ENCODE data around the gene SYNGAP1. TPM values are rescaled to one million over a fixed set of nuclear protein-coding genes. Genes with fewer than 3 reads are reported as not detected.

SYNGAP1 gene
- total and polyA plus RNA-seq, 2 experiments from 2014 or later, result 13.9 to 45.0 TPM

- no peak for ATAC-seq
- no peak for TF ChIP-seq CREB1 (CRISPR knock-in tag; IDR thresholded peaks at IDR 0.05; ENCODE audit: low read depth)
- no peak for TF ChIP-seq EZH2 (IDR thresholded peaks at IDR 0.05; ENCODE audit: low read depth, unreplicated experiment)
- no peak for TF ChIP-seq ZNF462 (CRISPR knock-in tag; IDR thresholded peaks at IDR 0.05)
- Mint-ChIP-seq H3K9me3 (no peaks in the 10 kb centered on the region), H3K36me3 (ENCODE audit: low read depth) (peaks cover 56% of the 10 kb centered on the region), H3K4me1 (peaks cover 58% of the 10 kb centered on the region), H3K4me3 (peak overlapping the region; percentile 99), H3K27me3 (ENCODE audit: insufficient read depth, low read depth, poor library complexity) (peaks cover 31% of the 10 kb centered on the region), H3K27ac (peak overlapping the region; percentile 54)
- no peaks in the 10 kb centered on the region for H3K27me3 ChIP-seq (ENCODE audit: insufficient read depth)
- peaks cover 48% of the 10 kb centered on the region for H3K79me2 ChIP-seq (replicated peaks; ENCODE audit: insufficient read depth)
- DNase-seq (ENCODE audit: low spot score), result no peak
- H3K27ac ChIP-seq (ENCODE audit: low read depth), result no peak overlapping the region
- H4K20me1 ChIP-seq (replicated peaks; ENCODE audit: insufficient read depth), result peaks cover 22% of the 10 kb centered on the region
- peak overlapping the region; percentile 98; the same call in 1 of the 2 replicates for H3K4me3 ChIP-seq
- peaks cover 26% of the 10 kb centered on the region for H3F3A ChIP-seq (replicated peaks; ENCODE audit: low read depth)
- H3K4me2 ChIP-seq, result peak overlapping the region; percentile 99
- H3K36me3 ChIP-seq (ENCODE audit: insufficient read depth), result peaks cover 14% of the 10 kb centered on the region; the same call in 1 of the 2 replicates
- no peaks in the 10 kb centered on the region for H3K9me2 ChIP-seq (ENCODE audit: insufficient read depth)
- H2AFZ ChIP-seq, result no peak overlapping the region
- H3K4me1 ChIP-seq (ENCODE audit: insufficient read depth), result peaks cover 44% of the 10 kb centered on the region
These were observed 4.0 kb upstream of the SYNGAP1 start for GRCh38 chr6:33415831-33416230.

DNA sequence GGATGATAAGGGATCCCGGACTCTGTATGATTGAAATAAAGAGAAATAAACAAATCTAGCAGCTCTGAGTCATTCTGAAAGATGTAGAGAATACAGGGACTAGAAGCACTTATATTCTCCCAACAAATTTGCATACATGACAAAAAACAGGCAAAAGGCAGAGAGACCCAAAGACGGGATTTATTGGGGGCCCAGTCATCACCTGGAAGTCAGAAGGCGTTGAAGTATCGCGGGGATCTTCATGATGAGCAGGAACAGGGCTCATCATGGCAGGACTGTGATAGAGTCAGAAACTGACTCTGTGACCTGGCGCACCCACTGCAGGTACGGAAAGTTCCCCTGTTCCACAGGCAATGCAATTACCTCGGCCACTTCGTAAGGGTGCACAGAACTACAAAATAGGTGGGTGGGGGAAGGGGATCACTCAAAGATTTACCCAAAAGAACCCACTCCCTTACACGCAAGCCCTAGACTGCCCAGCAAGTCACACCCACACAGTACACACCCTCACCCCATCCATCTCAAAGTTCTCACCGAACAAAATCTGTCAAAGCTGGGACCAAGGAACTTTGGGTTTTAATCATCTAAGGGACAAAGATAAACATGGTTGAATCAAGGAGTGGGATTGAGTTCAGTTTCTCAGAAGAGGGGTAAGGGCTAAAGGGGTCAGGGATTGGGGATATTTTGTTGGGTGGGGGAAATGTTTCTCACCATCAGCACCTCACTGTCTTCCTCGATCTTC is 3.3 kb upstream of the SYNGAP1 start:
- no peak overlapping the region for H2AFZ ChIP-seq
- no peaks in the 10 kb centered on the region for H3K27me3 ChIP-seq (ENCODE audit: insufficient read depth)
- H3F3A ChIP-seq (replicated peaks; ENCODE audit: low read depth), result peaks cover 26% of the 10 kb centered on the region
- H3K27ac ChIP-seq (ENCODE audit: low read depth), result peak overlapping the region; percentile 91; the same call in 1 of the 2 replicates
- peak overlapping the region; percentile 99 for H3K4me3 Mint-ChIP-seq
- H3K4me1 Mint-ChIP-seq, result peaks cover 61% of the 10 kb centered on the region
- H3K9me2 ChIP-seq (ENCODE audit: insufficient read depth), result no peaks in the 10 kb centered on the region
- H3K27me3 Mint-ChIP-seq (ENCODE audit: insufficient read depth, low read depth, poor library complexity), result peaks cover 30% of the 10 kb centered on the region
- DNase-seq (ENCODE audit: low spot score), result no peak
- H3K9me3 Mint-ChIP-seq, result no peaks in the 10 kb centered on the region
- H3K4me1 ChIP-seq (ENCODE audit: insufficient read depth), result peaks cover 45% of the 10 kb centered on the region
- peak overlapping the region; percentile 96 for H3K27ac Mint-ChIP-seq
- peaks cover 14% of the 10 kb centered on the region; the same call in 1 of the 2 replicates for H3K36me3 ChIP-seq (ENCODE audit: insufficient read depth)
- H3K36me3 Mint-ChIP-seq (ENCODE audit: low read depth), result peaks cover 54% of the 10 kb centered on the region
- peaks cover 53% of the 10 kb centered on the region for H3K79me2 ChIP-seq (replicated peaks; ENCODE audit: insufficient read depth)
- H3K4me3 ChIP-seq, result peak overlapping the region; percentile 98
- H3K4me2 ChIP-seq, result peak overlapping the region; percentile 99
- H4K20me1 ChIP-seq (replicated peaks; ENCODE audit: insufficient read depth), result peaks cover 22% of the 10 kb centered on the region
- ATAC-seq, result no peak
- no peak for TF ChIP-seq ZNF331 (CRISPR knock-in tag; IDR thresholded peaks at IDR 0.05; ENCODE audit: low read depth)
- TF ChIP-seq, protein P1, sequence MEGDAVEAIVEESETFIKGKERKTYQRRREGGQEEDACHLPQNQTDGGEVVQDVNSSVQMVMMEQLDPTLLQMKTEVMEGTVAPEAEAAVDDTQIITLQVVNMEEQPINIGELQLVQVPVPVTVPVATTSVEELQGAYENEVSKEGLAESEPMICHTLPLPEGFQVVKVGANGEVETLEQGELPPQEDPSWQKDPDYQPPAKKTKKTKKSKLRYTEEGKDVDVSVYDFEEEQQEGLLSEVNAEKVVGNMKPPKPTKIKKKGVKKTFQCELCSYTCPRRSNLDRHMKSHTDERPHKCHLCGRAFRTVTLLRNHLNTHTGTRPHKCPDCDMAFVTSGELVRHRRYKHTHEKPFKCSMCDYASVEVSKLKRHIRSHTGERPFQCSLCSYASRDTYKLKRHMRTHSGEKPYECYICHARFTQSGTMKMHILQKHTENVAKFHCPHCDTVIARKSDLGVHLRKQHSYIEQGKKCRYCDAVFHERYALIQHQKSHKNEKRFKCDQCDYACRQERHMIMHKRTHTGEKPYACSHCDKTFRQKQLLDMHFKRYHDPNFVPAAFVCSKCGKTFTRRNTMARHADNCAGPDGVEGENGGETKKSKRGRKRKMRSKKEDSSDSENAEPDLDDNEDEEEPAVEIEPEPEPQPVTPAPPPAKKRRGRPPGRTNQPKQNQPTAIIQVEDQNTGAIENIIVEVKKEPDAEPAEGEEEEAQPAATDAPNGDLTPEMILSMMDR (conservative IDR thresholded peaks at IDR 0.05; ENCODE audit: low read depth in 2 of 2), result no peak
- no peak for TF ChIP-seq EZH2phosphoT487 (IDR thresholded peaks at IDR 0.05; ENCODE audit: unreplicated experiment)
- no peak for TF ChIP-seq POLR2AphosphoS5 (IDR thresholded peaks at IDR 0.05; ENCODE audit: low read depth)
- TF ChIP-seq CREB1 (CRISPR knock-in tag; IDR thresholded peaks at IDR 0.05; ENCODE audit: low read depth), result no peak

Measured in GM23338 (cell line).